Fibroblast of skin of scalp (primary cell): ENCODE data around the gene PIP5KL1.
A peak's percentile ranks its signal among the peaks of the same experiment; 100 is the strongest.

Source experiments
- DNase-seq: peaks from one replicate; pipeline ENCODE4 v3.0.0-alpha.2; 2013

The PIP5KL1 gene

DNA sequence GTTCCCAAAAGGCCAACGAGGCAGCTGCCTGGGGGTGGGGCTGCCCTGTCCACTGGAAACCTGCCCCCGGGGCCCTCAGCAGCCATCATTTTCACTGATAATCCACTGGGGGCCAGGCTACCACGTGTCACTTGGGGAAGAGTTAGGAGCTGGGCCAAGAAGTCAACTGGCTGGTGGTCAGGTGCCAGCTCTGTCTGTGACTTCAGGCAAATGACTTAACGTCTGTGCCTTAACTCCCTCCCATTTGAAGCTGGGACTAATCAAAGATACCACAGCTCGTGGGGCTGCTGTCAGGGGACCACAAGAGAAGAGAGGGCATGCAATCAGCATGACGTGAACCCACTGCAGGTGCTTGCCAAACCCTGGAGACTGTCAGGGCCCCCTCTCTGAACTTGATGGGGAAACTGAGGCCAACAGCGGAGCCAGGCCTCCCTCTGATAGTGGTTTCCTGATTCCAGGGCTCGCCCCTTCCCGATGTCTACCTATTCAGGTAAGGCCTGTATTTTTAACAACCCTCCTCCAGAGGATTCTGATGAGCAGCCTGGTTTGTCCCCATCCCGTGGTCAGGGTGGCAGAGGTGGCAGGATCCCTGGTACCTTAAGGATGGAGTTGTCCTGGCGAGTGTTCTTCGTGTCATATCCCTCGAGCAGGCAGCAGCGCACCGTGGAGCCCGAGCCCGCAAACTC lies 19.4 kb upstream of the PIP5KL1 start:
- DNase-seq: no peak

DNA sequence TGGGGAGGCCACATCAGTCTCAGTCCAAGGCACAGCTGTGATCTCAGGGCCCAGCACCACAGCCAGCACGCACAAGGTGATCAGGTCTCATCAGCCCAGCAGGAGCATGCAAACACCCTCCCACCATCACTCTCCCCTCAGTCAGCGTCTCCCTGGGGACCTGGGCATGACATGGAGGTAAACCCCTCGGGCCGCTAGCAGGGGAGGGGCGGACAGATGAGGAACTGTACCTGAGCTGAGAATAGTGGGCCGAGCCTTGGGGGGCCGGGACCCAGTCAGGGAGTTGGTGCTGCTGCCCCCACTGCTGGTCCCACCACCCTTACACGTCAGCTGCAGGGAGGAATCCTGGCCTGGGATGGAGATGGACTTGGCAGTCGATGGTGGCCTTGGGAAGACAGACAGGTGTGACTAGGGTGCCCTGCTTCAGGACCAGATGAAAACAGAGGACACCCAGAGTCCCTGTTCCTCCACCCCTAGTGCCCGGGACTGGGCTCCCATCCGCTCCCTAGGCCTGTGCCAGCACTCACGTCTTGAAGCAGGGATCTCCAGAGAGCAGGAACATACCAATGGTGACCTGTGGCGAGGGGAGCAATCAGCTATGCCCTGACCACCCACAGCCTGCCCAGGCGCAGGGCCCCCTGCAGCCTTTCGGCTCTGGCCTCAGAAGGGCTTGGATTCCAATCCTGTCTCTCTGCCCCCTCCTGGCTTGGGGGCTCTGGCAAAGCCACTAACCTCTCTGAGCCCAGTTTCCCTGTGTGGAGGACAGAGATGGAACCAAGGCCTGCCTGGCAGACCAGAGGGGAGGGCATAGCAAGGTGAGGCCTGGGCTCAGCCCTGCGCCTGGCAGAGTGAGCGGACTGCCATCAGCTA lies 17.5 kb upstream of the PIP5KL1 start:
- DNase-seq: no peak

DNA sequence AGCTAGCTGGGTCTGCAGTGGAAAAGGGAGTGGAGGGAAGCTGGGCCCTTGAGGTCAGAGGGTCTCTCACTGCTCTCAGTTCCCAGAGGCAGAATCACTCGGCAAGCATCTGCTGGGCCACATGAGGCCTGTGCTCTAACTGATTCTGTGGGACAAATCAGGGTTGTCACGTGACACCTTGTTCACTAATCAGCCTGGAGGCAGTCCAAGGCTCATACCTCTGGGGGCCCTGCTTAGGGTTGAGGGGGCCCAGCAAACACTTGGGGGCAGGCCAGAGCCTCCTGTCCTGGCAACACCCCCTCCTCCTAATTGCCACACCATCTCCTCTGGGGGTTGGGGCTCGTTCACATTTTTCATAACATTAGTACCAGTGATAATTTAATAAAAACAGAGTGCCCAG lies 16.2 kb upstream of the PIP5KL1 start:
- DNase-seq: no peak

DNA sequence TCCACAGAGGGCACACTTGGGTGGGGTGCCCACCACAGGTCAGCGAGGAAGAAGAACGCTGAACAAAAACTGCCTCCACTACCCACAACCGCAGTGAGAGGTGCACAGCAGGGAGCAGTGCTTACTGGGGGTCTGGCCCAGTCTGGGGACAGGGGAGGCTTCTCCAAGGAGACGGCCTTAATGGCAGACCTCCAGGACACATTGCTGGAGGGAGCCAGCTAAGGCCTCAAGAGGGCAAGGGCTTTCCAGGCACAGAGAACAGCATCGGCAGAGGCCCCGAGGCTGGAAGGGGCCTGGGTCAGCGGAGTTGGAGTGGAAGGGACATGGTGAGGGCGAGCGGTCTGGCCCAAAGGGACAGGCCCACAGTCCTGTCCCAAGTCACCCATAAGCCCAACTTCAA lies 15.4 kb upstream of the PIP5KL1 start:
- DNase-seq: no peak

DNA sequence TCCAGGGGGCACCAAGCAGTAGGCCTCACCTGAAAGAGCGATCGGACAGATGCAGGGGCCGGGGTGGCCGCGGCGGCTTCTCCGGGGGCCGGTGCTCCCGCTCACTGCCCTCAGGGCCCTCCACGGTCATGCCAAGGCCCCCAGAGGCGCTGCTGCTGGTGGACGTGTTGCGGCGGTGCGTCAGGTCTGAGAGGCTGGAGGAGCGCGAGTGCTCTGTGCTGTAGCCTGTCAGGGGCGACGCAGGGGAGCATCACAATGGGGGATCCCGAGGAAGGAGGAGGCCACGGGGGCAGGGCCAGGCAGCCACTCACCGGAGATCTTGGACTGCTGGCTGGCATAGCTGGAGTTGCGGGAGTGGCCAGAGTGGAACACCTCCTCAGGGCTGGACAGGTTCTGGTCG lies 14.8 kb upstream of the PIP5KL1 start:
- DNase-seq: no peak

DNA sequence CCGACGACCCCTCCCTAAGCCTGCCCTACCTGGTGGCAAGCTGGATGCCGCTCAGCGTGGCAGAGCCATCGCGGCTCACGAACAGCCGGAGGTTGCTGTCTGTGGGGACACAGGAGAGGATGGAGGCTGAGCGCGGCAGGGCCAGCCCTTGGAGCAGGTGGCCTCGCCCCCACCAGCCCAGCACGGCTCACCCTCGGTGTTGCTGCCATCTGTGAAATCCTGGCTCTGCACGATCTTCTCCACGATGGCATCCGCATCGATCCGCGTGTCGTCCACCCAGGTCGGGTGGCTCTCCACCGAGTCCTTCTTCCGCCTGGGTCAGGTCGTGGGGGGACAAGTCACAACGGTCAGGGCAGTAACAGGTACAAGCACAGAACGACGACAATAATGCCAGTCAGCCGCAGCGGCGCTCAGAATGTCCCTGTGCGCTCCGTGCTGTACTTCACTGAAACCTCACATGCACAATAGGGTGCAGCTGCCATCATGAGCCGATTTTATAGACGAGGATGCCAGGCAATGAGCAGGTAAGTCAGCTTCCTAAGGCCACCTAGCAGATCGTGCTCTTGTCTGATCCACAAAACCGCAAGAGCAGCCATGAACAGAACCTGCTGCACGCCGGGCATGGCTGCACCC lies 14.1 kb upstream of the PIP5KL1 start:
- no peak for DNase-seq

DNA sequence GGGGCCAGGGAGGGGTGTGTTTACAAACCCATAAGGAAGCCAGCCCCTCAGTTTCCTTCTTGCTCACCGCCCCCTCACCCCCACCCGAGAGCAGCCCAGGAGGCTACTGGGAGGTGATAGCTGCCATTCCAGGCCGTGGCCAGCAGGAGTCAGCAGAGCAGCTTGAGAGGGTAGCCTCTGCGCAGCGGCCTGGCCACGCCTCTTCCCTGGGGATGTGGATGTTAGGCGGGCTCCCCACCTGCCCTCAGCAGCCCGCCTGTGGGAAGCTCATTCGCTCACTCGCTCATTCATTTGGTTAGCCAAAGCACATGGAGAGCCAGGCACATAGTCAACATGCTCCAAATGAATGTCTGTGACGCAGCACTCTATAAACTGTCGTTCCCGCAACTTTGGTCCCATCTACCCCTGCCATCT lies 13.2 kb upstream of the PIP5KL1 start:
- peak; percentile 79 for DNase-seq

DNA sequence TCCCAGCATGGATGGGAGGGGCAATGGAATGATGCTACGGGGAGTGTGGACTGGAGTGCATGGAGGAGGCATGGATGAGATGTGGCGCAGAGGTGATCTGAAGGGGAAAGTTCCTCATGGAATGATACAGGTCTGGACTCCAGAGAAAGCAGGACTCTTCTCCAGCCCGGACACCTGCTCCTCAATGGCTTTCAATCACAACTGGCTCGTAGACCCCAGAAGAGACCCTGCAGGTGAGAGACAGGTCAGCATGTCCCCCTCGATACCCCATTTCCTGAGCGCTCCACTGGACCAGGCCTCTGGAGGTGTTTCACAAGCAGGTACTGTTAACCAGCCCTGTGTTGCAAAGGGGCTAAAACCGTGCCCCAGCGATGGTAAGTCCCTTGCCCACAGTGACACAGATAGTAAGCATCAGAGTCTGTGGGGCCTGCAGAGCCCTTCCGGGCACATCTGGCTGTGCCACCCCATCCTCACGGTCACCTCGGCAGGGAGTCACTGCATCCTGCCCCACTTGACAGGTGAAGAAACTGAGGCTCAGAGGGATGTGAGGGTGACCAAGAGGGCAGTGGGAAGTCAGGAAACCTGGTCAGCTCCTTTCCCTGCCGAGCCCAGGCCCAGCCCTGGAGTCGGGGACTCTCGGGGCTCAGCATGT lies 12.6 kb upstream of the PIP5KL1 start:
- DNase-seq: no peak

DNA sequence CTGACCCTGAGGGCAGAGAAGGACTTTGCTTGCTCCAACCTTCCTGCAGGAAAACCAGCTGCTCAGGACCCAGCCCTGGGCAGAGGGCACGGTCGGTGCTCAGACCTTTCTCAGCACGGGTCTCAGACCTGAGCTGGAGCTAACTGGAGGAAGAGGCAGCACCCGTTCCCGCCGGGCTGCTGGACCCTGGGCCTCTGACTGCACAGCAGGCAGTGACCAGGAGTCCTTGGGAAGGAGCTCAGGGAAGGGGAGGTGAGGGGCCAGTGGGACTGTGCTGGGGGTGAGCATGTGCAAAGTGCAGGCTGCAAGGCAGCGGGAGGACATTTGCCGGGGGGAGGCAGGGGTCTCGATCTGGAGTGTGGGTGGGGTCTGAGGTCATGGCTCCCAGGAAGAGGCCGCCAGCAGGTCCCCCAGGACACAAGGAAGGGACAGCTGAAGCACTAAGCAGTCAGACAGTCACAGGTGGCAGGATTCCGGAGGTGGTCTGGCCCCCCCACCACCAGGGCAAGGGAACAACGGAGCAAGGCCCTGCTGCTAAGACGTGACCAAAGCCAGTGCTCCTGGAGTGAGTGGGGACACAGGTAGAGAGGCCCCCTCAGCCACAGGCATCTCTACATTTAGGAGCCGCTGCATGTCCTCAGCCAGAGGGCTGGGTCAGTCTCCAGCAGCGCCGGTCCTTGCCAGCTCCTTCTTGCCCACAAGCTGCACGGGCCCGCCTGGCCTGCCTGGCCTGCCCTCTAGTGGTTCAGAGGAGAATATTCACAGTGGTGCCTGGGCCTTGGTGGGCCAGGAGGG lies 11.8 kb upstream of the PIP5KL1 start:
- peak; percentile 67 for DNase-seq

DNA sequence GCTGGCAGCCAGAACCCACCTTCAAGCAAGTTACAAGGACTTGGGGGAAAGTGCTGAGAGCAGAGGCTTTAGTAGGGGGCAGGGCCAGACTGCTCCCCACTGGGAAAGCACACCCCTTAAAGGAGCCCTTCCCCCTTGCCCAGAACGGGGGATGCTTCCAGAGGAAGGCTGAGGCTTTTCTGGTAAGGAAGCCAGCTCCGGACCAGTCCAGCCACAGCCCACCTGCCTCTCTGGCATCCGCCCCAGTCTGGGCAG lies 11.3 kb upstream of the PIP5KL1 start:
- DNase-seq: no peak

DNA sequence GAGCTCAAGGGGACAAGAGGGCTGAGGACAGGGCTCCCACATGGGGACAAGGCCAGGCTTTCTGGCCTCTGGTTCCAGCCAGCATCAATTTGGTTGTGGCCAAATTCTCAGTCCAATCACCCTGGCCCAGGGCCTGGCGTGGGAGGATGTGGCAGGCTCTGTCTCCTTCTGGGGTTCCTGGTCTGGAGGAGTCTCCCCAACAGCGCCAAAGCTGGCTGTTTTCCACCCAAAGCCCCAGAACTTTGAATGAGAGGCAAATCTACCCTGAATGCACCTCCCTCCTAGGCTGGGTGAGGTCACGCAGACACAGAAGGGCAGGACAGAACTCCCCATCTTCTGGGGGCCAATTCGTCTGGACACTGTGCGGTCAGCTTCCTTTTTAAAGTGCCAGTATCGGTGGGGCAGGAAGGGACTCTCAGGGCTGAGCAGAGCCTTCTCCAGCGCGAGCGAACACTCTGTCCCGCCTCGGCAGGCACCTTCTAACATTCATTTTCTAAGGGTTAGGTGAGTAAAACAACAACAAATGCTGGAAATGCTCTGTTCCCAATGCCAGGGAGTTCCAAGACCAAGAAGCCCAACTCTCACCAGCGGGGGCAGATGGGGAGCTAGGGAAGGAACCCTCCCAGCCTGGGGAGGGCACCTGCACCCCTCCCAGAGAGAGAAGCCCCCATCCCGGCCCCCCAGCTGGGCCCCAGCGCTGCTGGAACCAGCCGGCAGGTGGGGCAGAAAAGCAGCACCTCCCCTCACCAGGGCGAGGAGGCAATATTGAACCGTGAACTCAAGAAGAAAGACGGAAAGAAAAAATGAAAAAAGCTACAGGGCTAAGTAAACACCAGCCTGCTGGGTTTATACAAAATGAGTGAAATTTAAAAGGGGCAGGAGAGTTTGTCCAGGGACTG lies 10.7 kb upstream of the PIP5KL1 start:
- DNase-seq: no peak

DNA sequence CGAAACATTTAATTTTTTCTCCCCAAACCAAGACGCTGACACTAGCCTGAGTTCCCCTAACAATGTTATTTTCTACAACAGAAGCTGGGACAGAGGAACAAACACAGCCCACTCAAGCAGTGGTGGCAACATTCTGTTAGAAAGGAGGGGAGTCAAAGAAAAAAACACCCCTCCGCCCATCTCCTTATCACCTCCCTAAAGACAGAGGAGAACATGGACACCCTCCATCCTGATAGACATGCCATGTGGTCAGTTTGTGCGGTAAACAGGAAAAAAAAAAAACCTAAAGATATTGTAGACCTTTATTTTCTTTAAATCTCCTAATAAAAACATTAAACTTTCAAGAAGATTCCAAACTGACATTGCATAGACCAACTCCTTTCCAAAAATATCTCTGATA lies 10.0 kb upstream of the PIP5KL1 start:
- DNase-seq: no peak

DNA sequence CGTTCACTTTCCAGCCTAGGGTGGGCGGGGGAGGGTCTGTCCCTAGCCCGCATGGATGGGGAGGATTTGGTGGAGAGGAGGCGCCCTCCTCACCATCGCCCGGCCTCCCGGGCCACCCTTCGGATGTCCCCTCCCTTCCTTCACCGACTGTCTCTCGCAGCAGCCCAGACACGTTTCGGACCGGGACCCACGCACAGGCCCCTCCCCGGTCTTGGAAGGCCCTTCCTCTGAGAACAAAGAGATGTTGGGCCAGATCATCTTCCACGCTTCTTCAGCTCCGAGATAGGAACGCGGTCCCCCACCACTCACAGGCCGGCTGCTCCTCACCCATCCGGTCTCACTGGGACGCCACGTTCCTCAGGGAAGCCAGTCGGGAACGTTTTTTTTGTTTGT lies 7.7 kb upstream of the PIP5KL1 start:
- no peak for DNase-seq

DNA sequence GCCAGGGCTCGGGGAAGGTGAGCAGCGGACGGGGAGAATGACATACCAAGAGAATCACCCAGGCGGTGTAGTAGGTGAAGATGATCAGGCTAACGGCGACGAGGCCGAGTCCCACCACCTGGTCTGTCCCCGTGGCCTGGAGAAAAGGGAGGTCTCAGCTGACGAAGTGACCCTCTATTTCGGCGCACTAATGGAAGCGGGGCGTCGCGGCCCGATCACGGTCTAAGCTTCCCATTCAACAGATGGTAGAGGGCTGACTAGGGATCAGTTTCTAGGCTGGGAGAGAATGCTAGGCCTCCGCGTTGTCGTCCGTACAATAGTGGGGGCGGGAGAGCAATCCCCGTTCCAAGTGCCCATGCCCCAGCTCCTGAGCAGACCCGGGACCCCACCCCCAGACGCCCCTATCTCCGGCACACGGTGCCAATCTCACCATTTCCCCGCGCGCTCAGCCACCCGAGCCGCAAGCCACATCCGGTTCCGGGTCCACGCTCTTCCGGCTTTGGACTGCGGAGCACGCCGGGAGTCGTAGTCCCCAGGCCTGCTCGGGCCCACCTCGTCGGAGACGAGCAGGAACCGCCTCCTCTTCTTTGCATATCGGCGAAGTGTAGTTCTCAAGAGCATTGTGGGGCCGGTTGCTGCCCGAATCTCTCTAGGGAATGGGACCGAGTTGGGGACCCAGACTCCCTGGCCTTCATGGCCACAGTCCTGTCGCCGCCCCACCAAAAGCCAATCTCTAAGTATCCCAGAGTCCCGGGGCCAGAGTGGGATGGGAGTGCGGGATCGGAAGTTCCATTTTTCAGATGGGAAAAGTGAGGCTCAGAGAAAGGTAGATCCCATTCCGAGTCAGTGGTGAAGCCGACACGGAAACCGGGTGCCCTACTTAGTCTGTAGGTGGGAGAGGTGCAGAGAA lies 7.1 kb upstream of the PIP5KL1 start, which contains the start of gene DPM2:
Gene DPM2 (minus strand): TSS at position 467 of the 910 bp plus-strand sequence. CDS start 34 bp downstream, at position 433.
- peak; percentile 88 for DNase-seq

DNA sequence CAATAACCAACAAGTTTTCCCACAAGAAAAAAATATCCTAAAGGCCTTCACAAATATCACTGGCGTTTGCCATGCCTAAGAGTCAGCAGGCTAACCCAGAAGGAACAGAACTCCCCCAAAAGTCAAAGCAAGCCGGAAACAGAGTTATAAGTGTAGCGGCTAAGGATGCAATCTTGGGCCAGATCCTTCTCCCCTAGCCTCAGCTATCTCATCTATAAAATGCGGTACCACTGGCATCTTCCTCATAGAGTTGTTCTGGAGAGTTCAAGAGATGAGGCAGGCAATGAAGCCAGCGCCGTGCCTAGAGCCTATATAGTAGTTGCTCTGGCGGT lies 6.4 kb upstream of the PIP5KL1 start:
- no peak for DNase-seq

DNA sequence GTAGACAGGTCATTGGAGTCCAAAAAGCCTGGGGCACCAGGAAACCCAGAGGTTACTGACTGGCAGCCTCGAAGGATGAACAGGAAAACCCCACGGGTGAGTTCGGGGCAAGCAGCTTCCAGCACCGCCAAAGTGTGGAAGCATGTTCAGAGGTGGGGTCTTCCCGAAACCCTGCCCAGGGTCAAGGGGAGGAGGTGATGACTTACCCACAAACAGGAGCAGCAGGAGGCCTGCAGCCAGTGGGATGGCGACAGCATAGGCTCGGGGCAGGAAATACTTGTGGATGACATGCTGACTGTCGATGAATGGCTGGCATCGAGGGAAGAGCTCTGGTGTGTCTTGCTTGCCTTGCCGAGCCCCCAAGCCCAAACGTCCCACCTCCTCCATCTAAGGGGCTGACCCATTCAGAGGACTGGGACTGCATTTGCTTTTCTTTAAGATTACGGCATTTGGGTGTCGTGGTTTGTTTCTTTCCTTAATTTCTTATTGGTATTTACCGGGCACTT lies 5.8 kb upstream of the PIP5KL1 start:
- DNase-seq: no peak

DNA sequence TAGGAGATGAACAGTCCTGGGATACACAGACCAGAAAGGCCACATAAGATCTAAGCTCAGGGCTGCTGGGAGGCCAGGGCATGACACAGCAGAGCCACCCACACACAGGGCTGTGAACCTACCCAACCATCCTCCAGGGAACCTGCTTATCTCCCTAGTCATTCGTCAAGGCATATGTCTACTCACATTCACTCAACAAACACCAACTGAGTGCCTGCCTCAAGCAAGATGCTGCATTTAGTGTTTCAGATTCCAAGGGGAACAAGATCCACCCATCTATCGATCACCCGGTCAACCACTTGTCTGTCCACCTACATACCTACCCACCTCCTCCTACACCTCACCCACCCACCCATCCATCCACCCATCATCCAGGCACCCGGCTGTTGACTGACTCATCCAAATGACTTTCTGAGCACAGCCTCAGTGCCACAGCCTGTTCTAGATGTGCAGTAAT lies 5.2 kb upstream of the PIP5KL1 start:
- DNase-seq: no peak

DNA sequence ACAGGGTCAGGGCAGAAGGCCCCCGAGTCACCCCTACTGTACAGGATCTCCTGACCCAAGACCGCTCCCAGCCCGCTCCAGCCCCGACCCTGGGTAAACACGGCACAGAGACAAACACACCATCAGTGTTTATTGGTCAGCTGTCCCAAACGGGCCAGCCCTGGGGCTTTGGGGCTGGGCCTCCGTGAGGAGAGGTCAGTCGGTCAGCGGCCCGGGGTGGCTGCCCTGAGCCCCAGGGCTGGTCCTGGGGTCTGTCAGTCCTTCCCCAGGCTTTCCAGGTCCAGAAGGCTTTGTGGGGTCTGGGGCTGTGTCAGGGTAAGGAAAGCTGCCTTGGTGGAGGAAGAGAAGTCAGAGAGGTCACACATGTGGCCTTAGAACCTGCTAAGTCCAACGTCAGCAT lies 4.4 kb upstream of the PIP5KL1 start:
- DNase-seq: no peak

DNA sequence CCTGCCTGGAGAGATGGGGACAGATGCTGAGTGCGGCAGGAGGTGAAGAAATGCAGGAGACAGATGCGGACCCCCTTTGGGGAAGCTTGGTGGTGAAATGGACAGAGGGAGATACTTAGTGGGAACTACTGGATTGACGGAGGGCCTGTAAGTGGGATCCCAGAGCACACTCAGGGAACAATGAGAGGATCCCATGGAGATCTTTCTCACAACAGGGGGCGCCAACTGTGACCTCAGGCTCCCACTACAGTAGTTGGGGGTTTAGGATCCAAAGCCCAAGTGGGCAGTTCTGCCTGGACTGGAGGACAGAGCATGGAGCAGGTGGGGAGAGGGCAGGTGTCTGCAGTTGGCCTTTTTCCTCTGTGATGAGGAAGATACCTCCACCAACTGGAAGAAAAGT lies 3.7 kb upstream of the PIP5KL1 start:
- DNase-seq: no peak
